A549 (cell line): ENCODE measurements around the gene ZNF71.

ENCODE experiments used
- MAFK ChIP-seq: fragments of 450-650 bp; IDR thresholded peaks from 2 replicates; pipeline ENCODE4 v1.6.1; 2014; ENCODE audit not compliant: partially characterized antibody
- POLR2A ChIP-seq: IDR thresholded peaks from 2 replicates; pipeline ENCODE4 v1.6.1; 2012; ENCODE audit warnings: mild to moderate bottlenecking, low read length
- SMC3 ChIP-seq: fragments of >200 bp; sonication (Bioruptor Twin); formaldehyde crosslinking; IDR thresholded peaks from 3 replicates; pipeline ENCODE4 v1.6.1; 2018; ENCODE audit warnings: inconsistent platforms
- ZC3H11A ChIP-seq: fragments of 450-650 bp; IDR thresholded peaks from 2 replicates; pipeline ENCODE4 v1.6.1; 2014; ENCODE audit warnings: antibody characterized with exemption, mild to moderate bottlenecking

DNA sequence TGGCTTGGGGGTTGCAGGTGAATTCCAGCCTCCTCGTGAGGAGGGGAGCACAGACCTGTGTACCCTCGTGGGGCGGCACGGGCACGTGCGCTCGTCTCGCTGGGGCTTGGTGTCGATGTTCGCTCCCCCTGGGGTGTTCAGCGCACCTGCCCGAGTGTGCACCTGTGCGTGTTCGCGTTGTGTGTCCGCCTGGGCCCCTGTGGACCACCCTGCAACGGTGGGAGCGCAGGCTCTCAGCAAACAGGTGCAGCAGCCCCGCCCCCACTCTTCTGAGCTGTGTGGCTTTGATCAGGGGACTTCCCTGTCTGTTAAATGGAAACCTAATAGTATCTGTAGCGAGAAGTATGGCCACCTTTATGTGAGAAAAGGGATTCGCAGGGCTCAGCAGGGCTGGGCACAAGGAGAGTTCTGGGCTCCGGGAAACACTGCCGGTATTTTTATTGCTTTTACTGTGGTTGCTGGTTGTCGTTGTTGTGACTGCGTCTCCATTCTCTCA is 48.4 kb downstream of the ZNF71 start:
- TF ChIP-seq MAFK (no peak), SMC3 (no peak), POLR2A (no peak), ZC3H11A (no peak)
